Neuronal stem cell (in vitro differentiated cells): ENCODE results near the gene NMUR1.

ENCODE experiments used
- DNase-seq: peaks from one replicate; pipeline ENCODE4 v3.0.0-alpha.2; 2013; ENCODE audit warnings: low spot score
- H2AFZ ChIP-seq: one replicate; pipeline ENCODE4 v1.6.1; 2013; ENCODE audit warnings: mild to moderate bottlenecking, low read length, inconsistent platforms
- H2AK5ac ChIP-seq: 2 replicates; pipeline ENCODE4 v1.6.1; 2013; ENCODE audit warnings: low read depth, mild to moderate bottlenecking, inconsistent platforms, low read length, moderate library complexity, mixed read lengths
- H2BK120ac ChIP-seq: 2 replicates; pipeline ENCODE4 v1.6.1; 2013; ENCODE audit warnings: low read depth, mild to moderate bottlenecking, inconsistent platforms, low read length, moderate library complexity, mixed read lengths
- H2BK12ac ChIP-seq: one replicate; pipeline ENCODE4 v1.6.1; 2013; ENCODE audit warnings: low read length, inconsistent platforms
- H2BK15ac ChIP-seq: 2 replicates; pipeline ENCODE4 v1.6.1; 2013; ENCODE audit warnings: mild to moderate bottlenecking, low read length, inconsistent platforms, mixed read lengths
- H2BK5ac ChIP-seq: one replicate; pipeline ENCODE4 v1.6.1; 2013; ENCODE audit warnings: inconsistent platforms, mild to moderate bottlenecking, low read length, moderate library complexity
- H3K14ac ChIP-seq: one replicate; pipeline ENCODE4 v1.6.1; 2013; ENCODE audit warnings: low read length, inconsistent platforms
- H3K18ac ChIP-seq: 2 replicates; pipeline ENCODE4 v1.6.1; 2013; ENCODE audit warnings: low read length, inconsistent platforms
- H3K23ac ChIP-seq: 2 replicates; pipeline ENCODE4 v1.6.1; 2013; ENCODE audit warnings: low read depth, mild to moderate bottlenecking, mixed read lengths, low read length, inconsistent platforms; ENCODE audit not compliant: poor library complexity
- H3K27ac ChIP-seq: replicated peaks from 3 replicates; pipeline ENCODE4 v1.5.1; 2013; ENCODE audit warnings: low read length, inconsistent platforms
- H3K27me3 ChIP-seq, 3 experiments: 2 replicates each; pipeline ENCODE4 v1.6.1; 2013; ENCODE audit warnings: low read length in 3 of 3, mild to moderate bottlenecking in 2 of 3, inconsistent platforms in 1 of 3, low read depth in 1 of 3, mixed read lengths in 1 of 3, moderate library complexity in 1 of 3; ENCODE audit not compliant: control insufficient read depth in 3 of 3, insufficient read depth in 3 of 3
- H3K36me3 ChIP-seq, 2 donors: replicated peaks in 1 of 2; 2 replicates each; pipeline ENCODE4 v1.6.1; 2013; ENCODE audit warnings: low read length in 2 of 2; ENCODE audit not compliant: control insufficient read depth in 2 of 2, insufficient read depth in 2 of 2
- H3K4ac ChIP-seq: 2 replicates; pipeline ENCODE4 v1.6.1; 2013; ENCODE audit warnings: inconsistent platforms, mild to moderate bottlenecking, low read length, moderate library complexity
- H3K4me1 ChIP-seq, 2 donors: 1 replicate in 1 of 2; 2 replicates in 1 of 2; pipeline ENCODE4 v1.6.1; 2013; ENCODE audit warnings: low read length in 2 of 2, low read depth in 1 of 2; ENCODE audit not compliant: control insufficient read depth in 2 of 2, insufficient read depth in 1 of 2
- H3K4me2 ChIP-seq: one replicate; pipeline ENCODE4 v1.6.1; 2013; ENCODE audit warnings: mild to moderate bottlenecking, low read length, inconsistent platforms; ENCODE audit not compliant: insufficient read depth, poor library complexity, severe bottlenecking
- H3K4me3 ChIP-seq, 2 donors: 2 replicates each; pipeline ENCODE4 v1.5.1; 2013; ENCODE audit warnings: low read length in 2 of 2, mild to moderate bottlenecking in 2 of 2, inconsistent platforms in 1 of 2, moderate library complexity in 1 of 2
- H3K79me1 ChIP-seq: one replicate; pipeline ENCODE4 v1.6.1; 2013; ENCODE audit warnings: low read depth, mild to moderate bottlenecking, inconsistent platforms, low read length, moderate library complexity
- H3K9ac ChIP-seq: one replicate; pipeline ENCODE4 v1.6.1; 2013; ENCODE audit warnings: mild to moderate bottlenecking, low read depth, low read length, inconsistent platforms; ENCODE audit not compliant: poor library complexity
- H3K9me3 ChIP-seq, 2 donors: replicated peaks in 1 of 2; 2 replicates each; pipeline versions ENCODE3 to v1.6.1; 2013; ENCODE audit warnings: low read length in 2 of 2, mild to moderate bottlenecking in 2 of 2, inconsistent platforms in 1 of 2, low read depth in 1 of 2, mixed read lengths in 1 of 2, moderate library complexity in 1 of 2; ENCODE audit not compliant: control insufficient read depth in 2 of 2, insufficient read depth in 1 of 2
- H4K8ac ChIP-seq: one replicate; pipeline ENCODE4 v1.6.1; 2013; ENCODE audit warnings: low read depth, mild to moderate bottlenecking, inconsistent platforms, low read length, moderate library complexity
- H4K91ac ChIP-seq: one replicate; pipeline ENCODE4 v1.6.1; 2013; ENCODE audit warnings: low read length, low read depth, mild to moderate bottlenecking, inconsistent platforms; ENCODE audit not compliant: poor library complexity
- WGBS, 2 donors: extraction: QIAGEN DNeasy Blood & Tissue Kit; methylation state at CpG; one replicate each; pipeline ENCODE4 v1.1.7; 2013; ENCODE audit warnings: missing lambda C conversion rate in 2 of 2, mixed read lengths in 1 of 2; ENCODE audit not compliant: insufficient read length in 2 of 2, insufficient replicate concordance in 1 of 2; ENCODE audit errors: extremely low coverage in 2 of 2; 5-methylcytosine and 5-hydroxymethylcytosine counted together

The NMUR1 gene

GRCh38 chr2:231486851-231487596 is 43.2 kb downstream of the NMUR1 start:
- Histone ChIP-seq H3K9me3 (no peaks in the 10 kb centered on the region), H3K4me1 (no peaks in the 10 kb centered on the region), H3K23ac (no peak overlapping the region), H2BK12ac (no peak overlapping the region), H2AFZ (no peak overlapping the region), H3K27me3 (no peaks in the 10 kb centered on the region), H3K36me3 (no peaks in the 10 kb centered on the region), H3K4me2 (no peak overlapping the region), H3K14ac (no peak overlapping the region), H2BK5ac (no peak overlapping the region), H3K4ac (no peak overlapping the region), H3K27ac (no peak overlapping the region), H4K8ac (no peak overlapping the region), H3K79me1 (no peaks in the 10 kb centered on the region), H2BK120ac (no peak overlapping the region), H3K18ac (no peak overlapping the region), H3K4me3 (no peak overlapping the region), H2BK15ac (no peak overlapping the region), H2AK5ac (no peak overlapping the region), H4K91ac (no peak overlapping the region), H3K9ac (no peak overlapping the region)
- no CpG with 5 or more reads among the region's 6 CpGs for WGBS, 2 donors
- no peak for DNase-seq

- no peak overlapping the region for H2BK12ac ChIP-seq
- no peak overlapping the region for H3K4me3 ChIP-seq
- no peaks in the 10 kb centered on the region for H3K36me3 ChIP-seq
- peak overlapping the region; percentile 58 for H2BK120ac ChIP-seq
- no peak overlapping the region for H2BK15ac ChIP-seq
- H4K8ac ChIP-seq, result peak overlapping the region; percentile 72
- H4K91ac ChIP-seq, result no peak overlapping the region
- H3K23ac ChIP-seq, result peak overlapping the region; percentile 67
- no peak for DNase-seq
- peak overlapping the region; percentile 83 for H3K18ac ChIP-seq
- no peaks in the 10 kb centered on the region for H3K4me1 ChIP-seq
- H2AK5ac ChIP-seq, result peak overlapping the region; percentile 72
- no peak overlapping the region for H3K4ac ChIP-seq
- no peak overlapping the region for H3K27ac ChIP-seq
- no peaks in the 10 kb centered on the region for H3K79me1 ChIP-seq
- H2BK5ac ChIP-seq, result no peak overlapping the region
- no CpG with 5 or more reads among the region's 65 CpGs for WGBS, 2 donors
- H3K9ac ChIP-seq, result no peak overlapping the region
- peak overlapping the region; percentile 74 for H3K14ac ChIP-seq
- peak overlapping the region; percentile 87 for H2AFZ ChIP-seq
- H3K27me3 ChIP-seq, result no peaks in the 10 kb centered on the region
- no peak overlapping the region for H3K4me2 ChIP-seq
- no peaks in the 10 kb centered on the region for H3K9me3 ChIP-seq
These were observed 46.6 kb downstream of the NMUR1 start for GRCh38 chr2:231483398-231484329.

GRCh38 chr2:231482806-231483391 is 47.3 kb downstream of the NMUR1 start:
- Histone ChIP-seq H3K4me3 (no peak overlapping the region), H3K4me1 (no peaks in the 10 kb centered on the region), H2AK5ac (peak overlapping the region; percentile 72), H3K4me2 (no peak overlapping the region), H3K27ac (no peak overlapping the region), H3K14ac (peak overlapping the region; percentile 31), H2BK5ac (no peak overlapping the region), H2AFZ (peak overlapping the region; percentile 87), H3K9me3 (no peaks in the 10 kb centered on the region), H3K9ac (no peak overlapping the region), H2BK12ac (no peak overlapping the region), H3K27me3 (no peaks in the 10 kb centered on the region), H3K23ac (no peak overlapping the region), H3K18ac (peak overlapping the region; percentile 58), H3K4ac (peak overlapping the region; percentile 38), H3K79me1 (no peaks in the 10 kb centered on the region), H2BK15ac (peak overlapping the region; percentile 56), H2BK120ac (peak overlapping the region; percentile 58), H4K8ac (peak overlapping the region; percentile 72), H4K91ac (no peak overlapping the region), H3K36me3 (no peaks in the 10 kb centered on the region)
- WGBS, 2 donors, result no CpG with 5 or more reads among the region's 36 CpGs
- DNase-seq, result peak; percentile 47

GRCh38 chr2:231480781-231481180 is 49.5 kb downstream of the NMUR1 start:
- Histone ChIP-seq H3K27me3 (no peaks in the 10 kb centered on the region), H2BK12ac (no peak overlapping the region), H3K4me1 (no peaks in the 10 kb centered on the region), H3K27ac (no peak overlapping the region), H2AK5ac (no peak overlapping the region), H3K9ac (no peak overlapping the region), H2AFZ (no peak overlapping the region), H2BK120ac (no peak overlapping the region), H3K4me2 (no peak overlapping the region), H3K36me3 (no peaks in the 10 kb centered on the region), H4K8ac (no peak overlapping the region), H3K23ac (no peak overlapping the region), H3K14ac (no peak overlapping the region), H3K4me3 (no peak overlapping the region), H3K4ac (no peak overlapping the region), H2BK5ac (no peak overlapping the region), H2BK15ac (no peak overlapping the region), H3K79me1 (no peaks in the 10 kb centered on the region), H3K18ac (no peak overlapping the region), H3K9me3 (no peaks in the 10 kb centered on the region), H4K91ac (no peak overlapping the region)
- no peak for DNase-seq
- no CpG with 5 or more reads among the region's 3 CpGs for WGBS, 2 donors
